B cell (primary cell): Measurements from ENCODE around the gene TAF11L2.

Experiments used
- EZH2 ChIP-seq: IDR thresholded peaks from 2 replicates; pipeline ENCODE4 v1.6.1; 2012; ENCODE audit warnings: borderline replicate concordance, low read depth, mild to moderate bottlenecking, moderate library complexity, low read length; ENCODE audit not compliant: insufficient read depth, poor library complexity, severe bottlenecking
- TF ChIP-seq, protein P1 (sequence below): fragments of 200-600 bp; IDR thresholded peaks from one replicate; pipeline ENCODE4 v1.8.0; 2022; ENCODE audit warnings: antibody characterized with exemption, mild to moderate bottlenecking

DNA sequence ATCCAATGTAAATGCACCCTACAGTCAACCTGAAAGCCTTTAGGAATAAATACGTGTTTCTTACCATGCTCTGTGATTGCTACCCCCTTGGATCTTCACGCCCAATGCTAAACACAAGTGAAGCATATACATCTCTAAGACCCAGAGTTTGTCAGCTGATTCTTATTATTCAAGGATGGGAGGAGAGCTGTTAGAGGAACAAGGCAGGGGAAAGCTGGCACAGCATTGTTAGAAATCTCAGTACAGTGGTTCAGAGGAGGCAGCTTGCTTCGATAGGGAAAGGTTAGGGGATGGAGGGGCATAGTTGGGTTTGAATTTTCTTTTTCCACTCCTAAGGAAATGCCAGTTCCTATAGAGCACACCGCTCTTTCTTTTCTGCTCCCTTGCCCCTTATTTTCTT is 16.7 kb upstream of the TAF11L2 start:
- TF ChIP-seq, protein P1, sequence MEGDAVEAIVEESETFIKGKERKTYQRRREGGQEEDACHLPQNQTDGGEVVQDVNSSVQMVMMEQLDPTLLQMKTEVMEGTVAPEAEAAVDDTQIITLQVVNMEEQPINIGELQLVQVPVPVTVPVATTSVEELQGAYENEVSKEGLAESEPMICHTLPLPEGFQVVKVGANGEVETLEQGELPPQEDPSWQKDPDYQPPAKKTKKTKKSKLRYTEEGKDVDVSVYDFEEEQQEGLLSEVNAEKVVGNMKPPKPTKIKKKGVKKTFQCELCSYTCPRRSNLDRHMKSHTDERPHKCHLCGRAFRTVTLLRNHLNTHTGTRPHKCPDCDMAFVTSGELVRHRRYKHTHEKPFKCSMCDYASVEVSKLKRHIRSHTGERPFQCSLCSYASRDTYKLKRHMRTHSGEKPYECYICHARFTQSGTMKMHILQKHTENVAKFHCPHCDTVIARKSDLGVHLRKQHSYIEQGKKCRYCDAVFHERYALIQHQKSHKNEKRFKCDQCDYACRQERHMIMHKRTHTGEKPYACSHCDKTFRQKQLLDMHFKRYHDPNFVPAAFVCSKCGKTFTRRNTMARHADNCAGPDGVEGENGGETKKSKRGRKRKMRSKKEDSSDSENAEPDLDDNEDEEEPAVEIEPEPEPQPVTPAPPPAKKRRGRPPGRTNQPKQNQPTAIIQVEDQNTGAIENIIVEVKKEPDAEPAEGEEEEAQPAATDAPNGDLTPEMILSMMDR = no peak
- TF ChIP-seq EZH2 = no peak
